HEK293T (cell line): ENCODE measurements around the gene ANKRD65.
"Not testable (repeated sequence)": the region's sequence is repeated elsewhere in the genome, so short reads cannot be mapped to it uniquely, and the experiment has no call there.

Experiments
- ARNT ChIP-seq: fragments of 450-650 bp; IDR thresholded peaks from 2 replicates; pipeline ENCODE4 v1.6.1; 2017; ENCODE audit warnings: mild to moderate bottlenecking
- BHLHE40 ChIP-seq: fragments of 450-650 bp; IDR thresholded peaks from 2 replicates; pipeline ENCODE4 v1.6.1; 2016; ENCODE audit warnings: mild to moderate bottlenecking, moderate library complexity, borderline replicate concordance
- CTBP1 ChIP-seq: fragments of 450-650 bp; IDR thresholded peaks from 2 replicates; pipeline ENCODE4 v1.6.1; 2016; ENCODE audit warnings: borderline replicate concordance
- ELF4 ChIP-seq: fragments of 450-650 bp; IDR thresholded peaks from 2 replicates; pipeline ENCODE4 v1.6.1; 2017; ENCODE audit warnings: antibody characterized with exemption
- FOXK2 ChIP-seq: fragments of 450-650 bp; IDR thresholded peaks from 2 replicates; pipeline ENCODE4 v1.6.1; 2016; ENCODE audit warnings: mild to moderate bottlenecking
- FOXM1 ChIP-seq: fragments of 450-650 bp; IDR thresholded peaks from 2 replicates; pipeline ENCODE4 v1.6.1; 2017; ENCODE audit warnings: mild to moderate bottlenecking, borderline replicate concordance
- HDGF ChIP-seq: fragments of 450-650 bp; IDR thresholded peaks from 2 replicates; pipeline ENCODE4 v1.6.1; 2017; ENCODE audit warnings: antibody characterized with exemption, borderline replicate concordance
- L3MBTL2 ChIP-seq: fragments of 450-650 bp; conservative IDR thresholded peaks from 2 replicates; pipeline ENCODE4 v1.6.1; 2016; ENCODE audit warnings: mild to moderate bottlenecking
- LEF1 ChIP-seq: fragments of 450-650 bp; IDR thresholded peaks from 2 replicates; pipeline ENCODE4 v1.6.1; 2017; ENCODE audit warnings: mild to moderate bottlenecking, borderline replicate concordance
- NFRKB ChIP-seq: fragments of 450-650 bp; IDR thresholded peaks from 2 replicates; pipeline ENCODE4 v1.6.1; 2016; ENCODE audit warnings: mild to moderate bottlenecking, moderate library complexity
- SP1 ChIP-seq: fragments of 450-650 bp; IDR thresholded peaks from 2 replicates; pipeline ENCODE4 v1.6.1; 2017
- SUZ12 ChIP-seq: fragments of 450-650 bp; IDR thresholded peaks from 2 replicates; pipeline ENCODE4 v1.6.1; 2016; ENCODE audit warnings: mild to moderate bottlenecking
- TARDBP ChIP-seq: fragments of 450-650 bp; IDR thresholded peaks from 2 replicates; pipeline ENCODE4 v1.6.1; 2016
- ZNF384 ChIP-seq: fragments of 450-650 bp; IDR thresholded peaks from 2 replicates; pipeline ENCODE4 v1.6.1; 2016

GRCh38 chr1:1385339-1385738 is 35.7 kb downstream of the ANKRD65 start:
- TF ChIP-seq BHLHE40, HDGF, TARDBP, FOXM1, SP1, LEF1, NFRKB, FOXK2, ELF4, L3MBTL2, ARNT, SUZ12, ZNF384, CTBP1: not testable (repeated sequence)
